ENCODE results near the gene LRRC37A. TPM values are rescaled to one million over a fixed set of nuclear protein-coding genes. Genes with fewer than 3 reads are reported as not detected.
"Not testable (repeated sequence)": the region's sequence is repeated elsewhere in the genome, so short reads cannot be mapped to it uniquely, and the experiment has no call there.

The LRRC37A gene
- total and polyA plus RNA-seq, 2 experiments from 2014 or later = 1.2 to 1.4 TPM

- peak; percentile 95 for DNase-seq (ENCODE audit: low spot score)
- not testable (repeated sequence) for H3K4me2 ChIP-seq; H3K36me3 ChIP-seq (replicated peaks; ENCODE audit: insufficient read depth, low read depth); H3K9me3 ChIP-seq (ENCODE audit: low read depth); H3K27me3 ChIP-seq; H3K4me1 ChIP-seq (ENCODE audit: insufficient read depth); H3K9me2 ChIP-seq (replicated peaks; ENCODE audit: insufficient read depth); H3K79me2 ChIP-seq; H3K4me3 ChIP-seq; H4K20me1 ChIP-seq (ENCODE audit: insufficient read depth, poor library complexity, severe bottlenecking); H2AFZ ChIP-seq
- peak; percentile 91 for TF ChIP-seq CTCF (IDR thresholded peaks at IDR 0.05; ENCODE audit: poor library complexity)
- 14% methylated on average over 3 of the region's 3 CpGs for WGBS (ENCODE audit: low lambda C conversion rate, missing lambda C conversion rate)
- H3K27ac ChIP-seq = peak overlapping the region; percentile 36
Measured at GRCh38 chr17:46286764-46287221, 8.1 kb upstream of the LRRC37A start.

- not testable (repeated sequence) for DNase-seq (ENCODE audit: low spot score); H3K4me3 ChIP-seq; H3K9me3 ChIP-seq (ENCODE audit: low read depth); H3K79me2 ChIP-seq; H3K27me3 ChIP-seq; H4K20me1 ChIP-seq (ENCODE audit: insufficient read depth, poor library complexity, severe bottlenecking); H3K9me2 ChIP-seq (replicated peaks; ENCODE audit: insufficient read depth); H3K4me2 ChIP-seq; H3K4me1 ChIP-seq (ENCODE audit: insufficient read depth); H2AFZ ChIP-seq; H3K36me3 ChIP-seq (replicated peaks; ENCODE audit: insufficient read depth, low read depth)
- H3K27ac ChIP-seq = peak overlapping the region; percentile 36
- 77% methylated on average over 7 of the region's 7 CpGs for whole genome bisulfite sequencing (ENCODE audit: low lambda C conversion rate, missing lambda C conversion rate)
Measured at GRCh38 chr17:46287587-46287986, 7.3 kb upstream of the LRRC37A start.

- H3K27ac ChIP-seq; H3K4me1 ChIP-seq (ENCODE audit: insufficient read depth); DNase-seq (ENCODE audit: low spot score); H3K79me2 ChIP-seq; H3K4me3 ChIP-seq; H3K4me2 ChIP-seq; H3K27me3 ChIP-seq; H3K36me3 ChIP-seq (replicated peaks; ENCODE audit: insufficient read depth, low read depth); H3K9me3 ChIP-seq (ENCODE audit: low read depth); H3K9me2 ChIP-seq (replicated peaks; ENCODE audit: insufficient read depth); H4K20me1 ChIP-seq (ENCODE audit: insufficient read depth, poor library complexity, severe bottlenecking); H2AFZ ChIP-seq: not testable (repeated sequence)
- 89% methylated on average over 4 of the region's 4 CpGs for WGBS (ENCODE audit: low lambda C conversion rate, missing lambda C conversion rate)
Measured at GRCh38 chr17:46290906-46291546, 3.9 kb upstream of the LRRC37A start.

GRCh38 chr17:46291618-46292017 lies 3.3 kb upstream of the LRRC37A start:
- H3K79me2 ChIP-seq; H3K27me3 ChIP-seq; H3K9me2 ChIP-seq (replicated peaks; ENCODE audit: insufficient read depth); H3K27ac ChIP-seq; H3K9me3 ChIP-seq (ENCODE audit: low read depth); H4K20me1 ChIP-seq (ENCODE audit: insufficient read depth, poor library complexity, severe bottlenecking); DNase-seq (ENCODE audit: low spot score); H2AFZ ChIP-seq; H3K4me2 ChIP-seq; H3K4me1 ChIP-seq (ENCODE audit: insufficient read depth); H3K36me3 ChIP-seq (replicated peaks; ENCODE audit: insufficient read depth, low read depth); H3K4me3 ChIP-seq: not testable (repeated sequence)
- WGBS (ENCODE audit: low lambda C conversion rate, missing lambda C conversion rate) = 95% methylated on average over 8 of the region's 8 CpGs

- H3K9me3 ChIP-seq (ENCODE audit: low read depth); H3K4me2 ChIP-seq; H3K9me2 ChIP-seq (replicated peaks; ENCODE audit: insufficient read depth); H3K36me3 ChIP-seq (replicated peaks; ENCODE audit: insufficient read depth, low read depth); H3K27me3 ChIP-seq; H3K79me2 ChIP-seq; H3K4me3 ChIP-seq; H3K27ac ChIP-seq; DNase-seq (ENCODE audit: low spot score); H3K4me1 ChIP-seq (ENCODE audit: insufficient read depth); H4K20me1 ChIP-seq (ENCODE audit: insufficient read depth, poor library complexity, severe bottlenecking); H2AFZ ChIP-seq: not testable (repeated sequence)
- WGBS (ENCODE audit: low lambda C conversion rate, missing lambda C conversion rate) = no CpG with 5 or more reads among the region's 19 CpGs
Measured at GRCh38 chr17:46341220-46341619, 46.3 kb downstream of the LRRC37A start.

GRCh38 chr17:46342131-46342530 lies 47.2 kb downstream of the LRRC37A start:
- not testable (repeated sequence) for H3K4me3 ChIP-seq; H3K79me2 ChIP-seq; H3K9me3 ChIP-seq (ENCODE audit: low read depth); H3K9me2 ChIP-seq (replicated peaks; ENCODE audit: insufficient read depth); H3K27ac ChIP-seq; H3K36me3 ChIP-seq (replicated peaks; ENCODE audit: insufficient read depth, low read depth); H4K20me1 ChIP-seq (ENCODE audit: insufficient read depth, poor library complexity, severe bottlenecking); H3K4me2 ChIP-seq; H3K27me3 ChIP-seq; H3K4me1 ChIP-seq (ENCODE audit: insufficient read depth); DNase-seq (ENCODE audit: low spot score); H2AFZ ChIP-seq
- WGBS (ENCODE audit: low lambda C conversion rate, missing lambda C conversion rate) = no CpG with 5 or more reads among the region's 3 CpGs

- not testable (repeated sequence) for H3K4me3 ChIP-seq; H3K9me3 ChIP-seq (ENCODE audit: low read depth); H3K27ac ChIP-seq; H3K79me2 ChIP-seq; H3K4me2 ChIP-seq; H3K4me1 ChIP-seq (ENCODE audit: insufficient read depth); H2AFZ ChIP-seq; DNase-seq (ENCODE audit: low spot score); H4K20me1 ChIP-seq (ENCODE audit: insufficient read depth, poor library complexity, severe bottlenecking); H3K9me2 ChIP-seq (replicated peaks; ENCODE audit: insufficient read depth); H3K27me3 ChIP-seq; H3K36me3 ChIP-seq (replicated peaks; ENCODE audit: insufficient read depth, low read depth)
- no CpG with 5 or more reads among the region's 2 CpGs for WGBS (ENCODE audit: low lambda C conversion rate, missing lambda C conversion rate)
Measured at GRCh38 chr17:46348345-46348744, 53.4 kb downstream of the LRRC37A start.

- H4K20me1 ChIP-seq (ENCODE audit: insufficient read depth, poor library complexity, severe bottlenecking); H3K4me1 ChIP-seq (ENCODE audit: insufficient read depth); H3K4me3 ChIP-seq; H2AFZ ChIP-seq; DNase-seq (ENCODE audit: low spot score); H3K27me3 ChIP-seq; H3K36me3 ChIP-seq (replicated peaks; ENCODE audit: insufficient read depth, low read depth); H3K4me2 ChIP-seq; H3K27ac ChIP-seq; H3K9me2 ChIP-seq (replicated peaks; ENCODE audit: insufficient read depth); H3K79me2 ChIP-seq; H3K9me3 ChIP-seq (ENCODE audit: low read depth): not testable (repeated sequence)
- WGBS (ENCODE audit: low lambda C conversion rate, missing lambda C conversion rate) = no CpG with 5 or more reads among the region's 1 CpG
Measured at GRCh38 chr17:46349060-46349459, 54.1 kb downstream of the LRRC37A start.

Measured in hepatocyte (in vitro differentiated cells).